NCI-H2227 (cell line): ENCODE results near the gene ZMYND10.
"Not testable (repeated sequence)": the region's sequence is repeated elsewhere in the genome, so short reads cannot be mapped to it uniquely, and the experiment has no call there.

Experiments
- DNase-seq: peaks from one replicate; lab custom pipeline; 2025; ENCODE audit not compliant: unreplicated experiment; lab: John Stamatoyannopoulos, UW

The ZMYND10 gene

GRCh38 chr3:50312041-50312440, 33.5 kb downstream of the ZMYND10 start:
- DNase-seq, result not testable (repeated sequence)

DNA sequence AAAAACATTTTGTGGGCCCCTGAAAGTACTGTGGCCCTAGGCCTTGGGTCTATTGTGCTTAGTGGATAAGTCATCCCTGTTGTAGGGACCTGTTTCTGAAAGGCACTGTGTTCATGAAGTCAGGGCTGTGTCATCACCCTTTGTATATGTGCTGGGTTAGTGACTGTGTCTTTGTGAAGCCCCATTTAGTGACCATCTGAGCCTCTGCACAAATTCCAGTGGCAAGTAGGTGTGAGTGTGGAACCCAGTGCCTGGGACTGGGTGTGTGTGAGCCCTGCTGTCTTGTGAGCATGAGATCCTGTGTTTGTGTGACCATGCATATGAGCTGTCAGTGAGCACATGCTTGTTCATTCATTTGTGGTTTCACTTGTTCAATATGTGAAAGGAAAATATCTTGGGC, 40.9 kb downstream of the ZMYND10 start:
- no peak for DNase-seq

DNA sequence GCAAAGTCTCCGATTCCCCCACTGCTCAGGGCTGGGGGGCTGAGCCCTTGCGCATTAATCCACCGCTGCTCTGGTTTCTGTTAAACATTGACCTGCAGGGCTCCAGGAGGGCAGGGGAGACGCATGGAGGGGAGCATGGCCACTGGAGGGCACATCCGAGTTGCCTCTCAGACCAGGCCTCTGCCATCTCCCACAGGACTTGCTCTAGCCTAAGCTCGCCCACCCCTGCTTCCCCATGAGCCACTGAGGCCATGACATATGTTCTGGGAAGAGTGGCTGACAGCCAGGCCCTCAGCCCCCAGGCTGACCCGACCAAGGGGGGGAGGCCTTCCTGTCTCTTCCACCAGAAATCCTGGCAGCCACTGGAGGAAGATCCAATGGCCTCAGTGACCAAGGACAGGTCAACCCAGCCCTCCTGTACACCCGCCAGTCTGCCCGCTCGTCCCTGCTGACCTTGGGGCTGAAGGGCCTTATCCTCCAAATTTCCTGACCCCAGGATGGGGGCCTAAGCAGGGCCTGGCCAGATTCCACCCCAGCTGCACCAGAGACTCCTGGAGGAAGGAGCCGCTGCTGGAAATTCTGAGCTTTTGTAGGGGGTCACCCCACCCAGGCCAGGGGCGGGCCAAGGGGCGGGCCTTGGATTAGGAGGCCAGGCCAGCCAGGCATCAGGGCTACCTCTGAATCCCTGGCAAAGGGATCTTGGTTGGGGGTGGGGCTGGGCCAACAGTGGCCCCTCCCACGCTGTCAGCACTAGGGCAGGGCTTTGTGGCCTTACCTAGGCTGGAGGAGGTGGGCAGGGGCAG, 42.3 kb downstream of the ZMYND10 start, which contains the start of gene HYAL1:
Gene HYAL1 (minus strand): TSS at position 562 of the 803 bp plus-strand sequence. CDS start 618 bp downstream, outside the sequence.
- DNase-seq, result no peak

DNA sequence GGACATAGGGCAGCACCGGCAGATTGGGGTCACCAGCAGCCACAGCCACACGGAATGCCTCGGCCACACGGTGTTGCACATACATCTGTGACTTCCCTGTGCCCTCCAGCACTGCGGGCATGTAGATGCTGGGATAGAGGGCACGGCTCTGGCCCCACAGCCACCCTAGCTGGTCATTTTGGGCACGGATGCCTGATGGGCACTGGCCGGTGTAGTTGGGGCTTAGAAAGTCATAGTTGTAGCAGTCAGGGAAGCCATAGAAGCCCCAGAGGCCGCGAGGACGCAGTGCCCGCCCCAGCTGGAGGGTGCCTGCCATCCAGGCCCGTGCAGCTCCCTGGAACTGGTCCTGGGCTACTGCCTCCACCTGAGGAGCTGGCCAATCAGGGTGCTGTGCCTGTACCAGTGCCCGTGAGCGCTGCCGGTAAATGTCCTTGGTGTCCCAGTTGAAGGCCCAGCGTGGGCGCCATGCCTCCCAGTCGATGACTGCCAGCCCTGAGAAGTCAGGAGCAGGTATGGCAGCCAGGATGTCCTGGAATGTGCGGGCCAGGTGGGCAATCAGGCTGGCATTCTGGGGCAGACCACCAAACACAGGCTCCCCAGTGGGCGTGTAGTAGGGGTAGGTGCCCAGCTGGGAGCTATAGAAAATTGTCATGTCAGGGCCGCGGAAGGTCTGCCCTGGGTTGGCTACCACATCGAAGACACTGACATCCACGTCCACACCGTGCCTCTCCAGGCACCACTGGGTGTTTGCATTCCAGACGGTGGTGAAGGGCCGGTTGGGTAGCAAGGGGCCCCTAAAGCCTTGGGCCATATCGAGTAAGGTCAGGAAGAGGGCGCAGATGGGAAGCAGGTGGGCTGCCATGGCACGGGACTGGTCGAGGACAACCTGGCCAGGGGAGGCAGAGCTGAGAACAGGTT, 43.2 kb downstream of the ZMYND10 start:
- no peak for DNase-seq

- no peak for DNase-seq
Measured at GRCh38 chr3:50300681-50301254, 44.8 kb downstream of the ZMYND10 start.

GRCh38 chr3:50299929-50300680, 45.4 kb downstream of the ZMYND10 start:
- DNase-seq, result no peak

GRCh38 chr3:50299638-50299928, 45.9 kb downstream of the ZMYND10 start:
- DNase-seq, result no peak

GRCh38 chr3:50298836-50299637, 46.5 kb downstream of the ZMYND10 start, which contains the start of the genes HYAL3 and NAA80:
Gene HYAL3, minus strand, starts transcription at chr3:50299405. Its CDS starts 3,803 bp downstream, at chr3:50295602.
Gene NAA80, minus strand, starts transcription at chr3:50299405. Its CDS starts 1,942 bp downstream, at chr3:50297463.
- peak; percentile 97 for DNase-seq

DNA sequence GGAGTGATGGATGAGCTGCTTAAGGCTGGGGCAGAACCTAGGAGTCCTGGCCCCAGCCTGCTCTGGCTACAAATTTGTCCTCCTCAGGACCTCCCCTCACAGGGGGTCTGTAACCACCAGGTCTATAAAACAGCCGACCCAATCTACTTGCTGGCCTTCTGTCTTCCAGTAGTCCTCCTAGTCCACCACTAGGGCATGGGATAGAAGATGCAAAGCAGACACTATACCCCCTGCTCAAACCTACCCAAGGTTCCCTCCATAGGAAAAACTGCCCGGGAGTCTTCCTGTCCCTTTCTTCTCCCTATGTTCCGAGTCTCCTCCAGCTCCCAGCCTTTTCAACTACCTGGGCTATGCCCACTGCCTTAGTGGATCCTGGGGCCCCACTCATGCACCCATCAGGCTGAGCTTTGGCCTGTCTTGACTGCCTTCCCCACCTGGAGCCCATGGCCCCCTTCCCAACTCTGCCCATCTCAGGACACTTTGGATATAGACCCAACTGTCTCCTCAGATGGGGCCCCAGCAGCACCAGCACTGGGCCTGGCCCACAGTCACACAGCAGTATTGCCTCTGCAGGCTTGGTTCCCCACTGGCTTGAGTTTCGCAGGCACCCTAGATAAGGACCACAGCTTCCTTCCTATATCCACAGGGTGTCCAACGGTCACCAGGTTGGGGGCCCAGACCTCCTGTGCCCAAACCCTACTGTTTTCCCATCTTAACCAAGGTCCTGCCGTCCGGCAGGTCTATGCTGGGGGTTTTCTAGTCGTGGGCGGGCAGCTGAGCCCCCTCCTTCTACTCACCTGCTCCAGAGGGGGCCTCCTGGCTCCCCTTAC, 47.4 kb downstream of the ZMYND10 start:
- DNase-seq, result no peak

- no peak for DNase-seq
Measured at GRCh38 chr3:50297384-50297775, 48.2 kb downstream of the ZMYND10 start.

- no peak for DNase-seq
Measured at GRCh38 chr3:50296721-50297383, 48.7 kb downstream of the ZMYND10 start.

GRCh38 chr3:50295553-50296431, 49.7 kb downstream of the ZMYND10 start:
- no peak for DNase-seq

DNA sequence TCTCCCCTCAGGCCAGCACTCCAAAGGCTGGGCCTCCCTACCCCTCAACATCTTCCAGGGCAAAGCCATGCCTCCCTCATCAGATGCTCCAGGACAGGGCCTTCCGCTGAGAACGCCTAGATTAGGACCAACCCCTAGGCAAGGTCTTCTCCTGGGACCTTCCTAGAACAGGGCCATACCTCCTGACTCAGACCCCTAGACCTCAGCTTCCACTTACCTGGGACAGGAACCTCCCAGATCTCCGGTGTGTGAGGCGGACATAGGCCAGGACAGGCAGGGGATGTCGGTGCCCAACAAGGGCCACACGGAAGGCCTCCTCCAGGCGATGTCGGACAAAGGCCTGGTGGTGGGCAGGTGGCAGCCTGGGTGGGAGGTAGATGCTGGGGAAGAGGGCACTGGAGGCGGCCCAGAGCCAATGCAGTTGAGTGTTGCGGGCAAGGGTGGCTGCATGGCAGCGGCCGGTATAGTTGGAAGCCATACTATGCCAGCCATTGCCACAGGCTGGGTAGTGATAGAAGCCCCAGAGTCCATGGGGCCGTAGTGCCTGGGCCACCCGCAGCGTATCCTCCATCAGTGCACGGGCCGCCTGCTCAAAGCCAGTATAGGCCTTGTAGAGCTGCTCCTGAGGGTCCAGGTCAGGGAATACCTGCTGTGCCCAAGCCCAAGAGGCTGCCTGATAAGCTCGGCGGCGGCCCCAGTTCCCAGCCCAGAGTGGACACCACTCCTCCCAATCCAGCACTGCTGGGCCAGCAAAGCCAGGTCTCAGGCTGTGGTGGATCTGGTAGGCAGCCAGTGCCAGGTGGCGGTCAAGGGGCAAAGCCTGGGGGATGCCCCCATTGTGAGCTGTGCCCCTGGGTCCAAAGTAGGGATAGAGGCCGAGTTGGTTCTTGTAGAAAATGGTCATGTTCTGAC, 50.8 kb downstream of the ZMYND10 start:
- no peak for DNase-seq

GRCh38 chr3:50294089-50294488, 51.4 kb downstream of the ZMYND10 start:
- DNase-seq, result no peak

DNA sequence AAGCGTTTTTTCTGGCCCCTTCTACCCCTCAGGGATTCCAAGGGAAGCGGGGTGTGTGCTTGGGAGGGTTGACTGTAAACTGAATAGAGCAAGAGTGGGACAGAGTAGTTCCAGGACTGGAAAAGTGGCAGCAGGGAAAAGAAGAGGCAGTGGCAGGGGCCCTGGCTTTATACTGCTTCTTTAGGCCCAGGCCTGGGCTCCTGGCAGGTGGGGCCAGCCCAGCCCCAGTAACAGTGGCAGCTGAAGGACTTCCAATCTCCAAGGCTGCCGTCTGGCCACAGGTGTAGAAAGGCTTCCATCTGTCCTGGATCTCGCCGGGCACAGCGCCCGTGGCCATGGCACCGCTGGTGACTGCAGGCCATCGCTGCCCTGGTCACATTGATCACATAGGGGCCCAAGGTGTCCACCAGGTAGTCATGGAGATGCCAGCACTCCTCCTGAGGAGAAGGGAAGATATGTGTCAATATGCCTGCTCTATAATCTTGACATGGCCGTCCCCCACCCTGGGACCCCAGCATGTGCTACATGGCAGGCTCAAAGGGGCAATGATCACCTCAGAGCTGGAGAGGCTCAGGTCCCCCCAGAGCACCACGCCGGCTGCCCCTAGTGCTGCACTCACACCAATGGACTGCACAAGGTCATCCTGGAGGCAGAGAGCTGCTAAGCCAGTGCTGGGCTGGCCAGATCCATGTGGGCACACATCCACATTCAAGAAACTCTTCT, 52.3 kb downstream of the ZMYND10 start:
- DNase-seq, result no peak
